Measurements from ENCODE around the gene MYL12A. TPM values are rescaled to one million over a fixed set of nuclear protein-coding genes. Genes with fewer than 3 reads are reported as not detected.
A peak's percentile ranks its signal among the peaks of the same experiment; 100 is the strongest.

The MYL12A gene
- total and polyA plus RNA-seq, 2 of the 8 experiments (the other 6 are each of a cell fraction or from before 2014, with no cell fraction given) = 188 to 247 TPM

DNA sequence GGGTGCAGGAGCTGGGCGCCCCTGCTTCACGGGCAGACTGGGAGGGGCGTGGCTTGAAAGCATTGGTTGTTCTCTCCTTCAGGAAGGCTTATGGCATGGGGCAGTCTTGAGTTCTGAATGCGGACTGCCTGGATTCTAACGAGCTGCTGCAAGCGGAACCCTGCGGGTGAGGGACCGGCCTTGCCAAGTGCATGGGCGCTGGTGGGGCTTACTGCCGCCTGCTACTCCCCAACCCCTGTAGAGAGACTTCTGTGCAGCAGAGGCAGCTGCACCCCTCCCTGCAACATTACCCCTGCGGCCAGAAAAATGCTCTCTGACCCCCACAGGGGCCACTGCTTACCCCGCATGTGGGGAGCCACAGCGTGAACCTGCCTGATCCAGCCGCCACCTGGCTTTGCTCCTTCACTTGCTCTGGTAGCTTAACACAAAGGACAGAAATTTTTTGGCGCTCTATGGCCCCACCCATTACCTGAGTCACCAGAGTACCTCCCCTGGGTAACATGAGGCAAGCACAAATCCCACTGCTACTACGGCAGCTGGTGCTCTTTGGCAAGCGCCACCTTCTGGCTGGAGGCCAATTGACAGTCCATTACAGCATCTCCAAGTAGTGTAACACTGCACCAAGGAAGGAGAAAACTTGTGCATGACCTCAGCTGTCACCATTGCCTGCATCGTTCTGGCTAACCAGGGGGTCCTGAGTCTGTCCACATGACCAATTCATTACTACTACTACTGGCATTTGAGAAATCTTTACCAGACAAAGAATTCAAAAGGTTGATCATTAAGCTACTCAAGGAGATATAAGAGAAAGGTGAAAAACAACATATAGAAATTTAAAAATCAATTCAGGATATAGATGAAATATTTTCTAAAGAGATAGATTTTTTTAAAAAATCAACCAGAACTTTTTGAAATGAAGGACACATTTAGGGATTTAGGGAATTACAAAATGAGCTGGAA is 49.7 kb downstream of the MYL12A start (continued):
- TF ChIP-seq CBX5 (IDR thresholded peaks at IDR 0.05; ENCODE audit: low read depth, low read length) (no peak), SP4 (IDR thresholded peaks at IDR 0.05; ENCODE audit: low read length) (no peak), PHF8 (conservative IDR thresholded peaks at IDR 0.05; ENCODE audit: low read depth, low read length) (peak; percentile 92), TAF7 (optimal IDR thresholded peaks at IDR 0.05; ENCODE audit: borderline replicate concordance, low read depth, low read length) (peak; percentile 80), HDAC2 (IDR thresholded peaks at IDR 0.05; ENCODE audit: borderline replicate concordance in 1 of 2, low read depth in 2 of 2, low read length in 2 of 2) (no peak), CEBPB (IDR thresholded peaks at IDR 0.05; ENCODE audit: low read depth, low read length) (peak; percentile 51; the same call in 1 of the 2 replicates), SIRT6 (IDR thresholded peaks at IDR 0.05; ENCODE audit: low read length) (no peak), CREB1 (IDR thresholded peaks at IDR 0.05) (peak; percentile 73), POLR2A (IDR thresholded peaks at IDR 0.05; ENCODE audit: control extremely low read depth in 1 of 2, low read depth in 2 of 2, low read length in 2 of 2) (peak; percentile 92 to 99), GTF2F1 (IDR thresholded peaks at IDR 0.05; ENCODE audit: borderline replicate concordance, low read depth, low read length) (no peak; the same call in 1 of the 2 replicates), TAF1 (IDR thresholded peaks at IDR 0.05; ENCODE audit: low read depth, low read length) (peak; percentile 98), EP300 (IDR thresholded peaks at IDR 0.05; ENCODE audit: borderline replicate concordance in 1 of 2, low read depth in 2 of 2, low read length in 2 of 2) (peak in 1 of 2 experiments; percentile 64; a peak in 1 of 3 replicates), SP1 (IDR thresholded peaks at IDR 0.05; ENCODE audit: low read depth, low read length) (peak; percentile 85), JUND (IDR thresholded peaks at IDR 0.05; ENCODE audit: low read length) (peak; percentile 79), MAFK (IDR thresholded peaks at IDR 0.05; ENCODE audit: low read depth, low read length) (peak; percentile 94; the same call in 1 of the 2 replicates), NANOG (IDR thresholded peaks at IDR 0.05; ENCODE audit: insufficient read depth, low read depth, low read length, poor library complexity, severe bottlenecking) (no peak), EGR1 (IDR thresholded peaks at IDR 0.05; ENCODE audit: borderline replicate concordance, low read depth, low read length) (peak; percentile 90), BACH1 (IDR thresholded peaks at IDR 0.05; ENCODE audit: low read length) (peak; percentile 99), GABPA (IDR thresholded peaks at IDR 0.05; ENCODE audit: borderline replicate concordance, insufficient read depth, low read length) (peak; percentile 33; the same call in 1 of the 2 replicates), RAD21 (IDR thresholded peaks at IDR 0.05 in 1 of 2, conservative IDR thresholded peaks at IDR 0.05 in 1 of 2; ENCODE audit: low read depth in 2 of 2, low read length in 2 of 2) (peak; percentile 56 to 58), KDM4A (IDR thresholded peaks at IDR 0.05; ENCODE audit: low read depth, low read length, severe bottlenecking) (peak; percentile 58)
- TF ChIP-seq, protein P1, sequence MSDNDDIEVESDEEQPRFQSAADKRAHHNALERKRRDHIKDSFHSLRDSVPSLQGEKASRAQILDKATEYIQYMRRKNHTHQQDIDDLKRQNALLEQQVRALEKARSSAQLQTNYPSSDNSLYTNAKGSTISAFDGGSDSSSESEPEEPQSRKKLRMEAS (IDR thresholded peaks at IDR 0.05) = peak; percentile 90
